ENCODE data around the gene STXBP4. TPM values are rescaled to one million over a fixed set of nuclear protein-coding genes. Genes with fewer than 3 reads are reported as not detected.

The STXBP4 gene
- total RNA-seq, 1 donor from 2014 or later: 4.7 TPM

GRCh38 chr17:55163408-55163807 lies 194.8 kb downstream of the STXBP4 start:
- Histone ChIP-seq H3K27ac (replicated peaks) (no peak overlapping the region), H3K9me3 (replicated peaks) (no peaks in the 10 kb centered on the region), H3K4me1 (no peaks in the 10 kb centered on the region), H3K4me3 (no peak overlapping the region), H3K27me3 (ENCODE audit: low read depth) (no peaks in the 10 kb centered on the region), H3K36me3 (no peaks in the 10 kb centered on the region)
- intact Hi-C loops (cut with micrococcal nuclease): no loop called here
- DNase-seq: no peak
- TF ChIP-seq CTCF (IDR thresholded peaks at IDR 0.05; ENCODE audit: borderline replicate concordance): no peak

- no peak for TF ChIP-seq CTCF (IDR thresholded peaks at IDR 0.05; ENCODE audit: borderline replicate concordance)
Measured at GRCh38 chr17:55166506-55166905, 197.9 kb downstream of the STXBP4 start.

GRCh38 chr17:55167024-55167725 lies 198.6 kb downstream of the STXBP4 start:
- no peaks in the 10 kb centered on the region for H3K36me3 ChIP-seq
- no peaks in the 10 kb centered on the region for H3K27me3 ChIP-seq (ENCODE audit: low read depth)
- intact Hi-C loops (cut with micrococcal nuclease): no loop called here
- H3K4me1 ChIP-seq: no peaks in the 10 kb centered on the region
- no peak overlapping the region for H3K4me3 ChIP-seq
- no peaks in the 10 kb centered on the region for H3K9me3 ChIP-seq (replicated peaks)
- H3K27ac ChIP-seq (replicated peaks): no peak overlapping the region
- no peak for DNase-seq
- no peak for TF ChIP-seq CTCF (IDR thresholded peaks at IDR 0.05; ENCODE audit: borderline replicate concordance)

More at GRCh38 chr17:55166506-55166905, 197.9 kb downstream of the STXBP4 start:
- Histone ChIP-seq H3K27ac (replicated peaks) (no peak overlapping the region), H3K27me3 (ENCODE audit: low read depth) (no peaks in the 10 kb centered on the region), H3K4me1 (no peaks in the 10 kb centered on the region), H3K36me3 (no peaks in the 10 kb centered on the region), H3K4me3 (no peak overlapping the region), H3K9me3 (replicated peaks) (no peaks in the 10 kb centered on the region)
- intact Hi-C loops (cut with micrococcal nuclease): no loop called here
- DNase-seq: no peak

DNA sequence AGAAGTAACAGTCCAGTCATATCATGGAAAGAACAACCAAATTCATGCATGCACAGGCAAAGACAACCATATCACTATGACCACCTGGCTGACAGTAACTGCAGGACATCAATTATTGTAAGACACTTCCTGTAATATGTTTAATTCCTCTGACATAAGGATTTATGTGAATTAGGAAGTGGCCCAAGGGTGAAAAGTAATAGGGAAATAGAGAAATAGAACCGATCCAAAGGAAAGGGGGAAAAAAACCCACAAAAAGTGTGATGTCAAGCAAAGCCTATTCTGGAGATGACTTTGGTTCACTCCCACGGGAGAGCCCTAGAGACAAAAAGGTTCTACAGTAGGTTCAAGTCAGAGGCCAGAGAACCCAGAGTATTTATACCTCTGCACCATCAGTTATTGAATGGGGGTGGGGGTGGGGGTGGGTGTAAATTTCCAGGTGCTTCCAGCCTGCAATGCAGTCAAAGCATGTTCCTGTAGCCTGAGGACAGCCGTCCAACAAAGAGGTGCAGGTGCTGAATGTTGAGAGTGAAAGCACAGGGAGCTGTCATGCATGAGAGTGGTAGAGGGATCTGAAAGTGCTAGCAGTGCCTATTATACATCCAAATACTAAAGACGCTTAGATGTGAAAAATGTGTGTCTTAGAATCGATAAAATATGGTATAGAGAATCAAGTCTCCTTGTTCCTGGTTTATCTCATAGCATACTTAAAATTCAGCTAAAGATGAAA lies 200.6 kb downstream of the STXBP4 start:
- no peak for DNase-seq
- H3K27ac ChIP-seq (replicated peaks): no peak overlapping the region
- peaks cover 16% of the 10 kb centered on the region for H3K9me3 ChIP-seq (replicated peaks)
- H3K4me1 ChIP-seq: no peaks in the 10 kb centered on the region
- intact Hi-C loops (cut with micrococcal nuclease): no loop called here
- no peak for TF ChIP-seq CTCF (IDR thresholded peaks at IDR 0.05; ENCODE audit: borderline replicate concordance)
- no peak overlapping the region for H3K4me3 ChIP-seq
- no peaks in the 10 kb centered on the region for H3K27me3 ChIP-seq (ENCODE audit: low read depth)
- peaks cover 4% of the 10 kb centered on the region for H3K36me3 ChIP-seq

- DNase-seq: no peak
- no peaks in the 10 kb centered on the region for H3K4me1 ChIP-seq
- intact Hi-C loops (cut with micrococcal nuclease): no loop called here
- H3K36me3 ChIP-seq: peaks cover 6% of the 10 kb centered on the region
- no peaks in the 10 kb centered on the region for H3K27me3 ChIP-seq (ENCODE audit: low read depth)
- no peak overlapping the region for H3K4me3 ChIP-seq
- no peak overlapping the region for H3K27ac ChIP-seq (replicated peaks)
- H3K9me3 ChIP-seq (replicated peaks): peaks cover 21% of the 10 kb centered on the region
- no peak for TF ChIP-seq CTCF (IDR thresholded peaks at IDR 0.05; ENCODE audit: borderline replicate concordance)
Measured at GRCh38 chr17:55171634-55172328, 203.2 kb downstream of the STXBP4 start.

All from left ventricle myocardium inferior (tissue), 1 donor.